ENCODE results near the gene TUBGCP2.
"Not testable (repeated sequence)": the region's sequence is repeated elsewhere in the genome, so short reads cannot be mapped to it uniquely, and the experiment has no call there.

The TUBGCP2 gene

GRCh38 chr10:133274751-133275683 is 33.7 kb downstream of the TUBGCP2 start:
- intact Hi-C loops (cut with DNase I) = no loop called here
- no peak for DNase-seq

- intact Hi-C loops (cut with DNase I) = no loop called here
- DNase-seq = no peak
These were observed 35.0 kb downstream of the TUBGCP2 start for GRCh38 chr10:133273534-133274143.

GRCh38 chr10:133272964-133273420 is 35.7 kb downstream of the TUBGCP2 start:
- no peak for DNase-seq
- intact Hi-C loops (cut with DNase I) = no loop called here

- DNase-seq = no peak
- intact Hi-C loops (cut with DNase I) = no loop called here
These were observed 36.2 kb downstream of the TUBGCP2 start for GRCh38 chr10:133272301-133272963.

- intact Hi-C loops (cut with DNase I) = no loop called here
- no peak for DNase-seq
These were observed 37.0 kb downstream of the TUBGCP2 start for GRCh38 chr10:133271521-133272300.

GRCh38 chr10:133270773-133271297 is 37.8 kb downstream of the TUBGCP2 start:
- no peak for DNase-seq
- intact Hi-C loops (cut with DNase I) = no loop called here

- intact Hi-C loops (cut with DNase I) = no loop called here
- no peak for DNase-seq
These were observed 38.5 kb downstream of the TUBGCP2 start for GRCh38 chr10:133270204-133270603.

GRCh38 chr10:133269367-133269766 is 39.3 kb downstream of the TUBGCP2 start:
- DNase-seq = no peak

GRCh38 chr10:133268532-133268931 is 40.1 kb downstream of the TUBGCP2 start:
- no peak for DNase-seq
- intact Hi-C loops (cut with DNase I) = no loop called here

More at GRCh38 chr10:133269367-133269766, 39.3 kb downstream of the TUBGCP2 start:
- intact Hi-C loops (cut with DNase I) = no loop called here

- DNase-seq = no peak
- intact Hi-C loops (cut with DNase I) = no loop called here
These were observed 40.8 kb downstream of the TUBGCP2 start for GRCh38 chr10:133267829-133268228.

- no peak for DNase-seq
- intact Hi-C loops (cut with DNase I) = no loop called here
These were observed 41.4 kb downstream of the TUBGCP2 start for GRCh38 chr10:133267293-133267692.

GRCh38 chr10:133266056-133266795 is 42.4 kb downstream of the TUBGCP2 start:
- intact Hi-C loops (cut with DNase I) = no loop called here
- no peak for DNase-seq

GRCh38 chr10:133265052-133265451 is 43.6 kb downstream of the TUBGCP2 start:
- DNase-seq; intact Hi-C loops (cut with DNase I): not testable (repeated sequence)

GRCh38 chr10:133264461-133264860 is 44.2 kb downstream of the TUBGCP2 start:
- DNase-seq = peak in 16 of 42 donors; percentile 27 to 72 (median 38)
- intact Hi-C loops (cut with DNase I) = no loop called here

- intact Hi-C loops (cut with DNase I) = no loop called here
- no peak for DNase-seq
These were observed 45.0 kb downstream of the TUBGCP2 start for GRCh38 chr10:133263674-133264073.

GRCh38 chr10:133262696-133263095 is 46.0 kb downstream of the TUBGCP2 start:
- intact Hi-C loops (cut with DNase I) = no loop called here
- DNase-seq = no peak

- intact Hi-C loops (cut with DNase I) = no loop called here
These were observed 46.8 kb downstream of the TUBGCP2 start for GRCh38 chr10:133261726-133262325.

More at GRCh38 chr10:133261726-133262325, 46.8 kb downstream of the TUBGCP2 start:
- DNase-seq = peak; percentile 76 to 97 (median 91)
